HK-2 (cell line): Measurements from ENCODE around the gene NIPSNAP2.
"Not testable (repeated sequence)": the region's sequence is repeated elsewhere in the genome, so short reads cannot be mapped to it uniquely, and the experiment has no call there.

Source experiments
- DNase-seq: peaks from one replicate; pipeline ENCODE4 v3.0.0-alpha.2; 2018; ENCODE audit not compliant: unreplicated experiment

The NIPSNAP2 gene

GRCh38 chr7:55964261-55965099 lies at the start of gene NIPSNAP2:
TSS of gene NIPSNAP2 (plus strand) at chr7:55964585. CDS start at chr7:55964610, 25 bp downstream.
- peak; percentile 88 for DNase-seq

GRCh38 chr7:55917771-55918170 lies 46.6 kb upstream of the NIPSNAP2 start:
- DNase-seq, result no peak

GRCh38 chr7:55928006-55928767 lies 36.2 kb upstream of the NIPSNAP2 start:
- no peak for DNase-seq

- DNase-seq, result no peak
Observed at GRCh38 chr7:55931421-55932151, 32.8 kb upstream of the NIPSNAP2 start.

DNA sequence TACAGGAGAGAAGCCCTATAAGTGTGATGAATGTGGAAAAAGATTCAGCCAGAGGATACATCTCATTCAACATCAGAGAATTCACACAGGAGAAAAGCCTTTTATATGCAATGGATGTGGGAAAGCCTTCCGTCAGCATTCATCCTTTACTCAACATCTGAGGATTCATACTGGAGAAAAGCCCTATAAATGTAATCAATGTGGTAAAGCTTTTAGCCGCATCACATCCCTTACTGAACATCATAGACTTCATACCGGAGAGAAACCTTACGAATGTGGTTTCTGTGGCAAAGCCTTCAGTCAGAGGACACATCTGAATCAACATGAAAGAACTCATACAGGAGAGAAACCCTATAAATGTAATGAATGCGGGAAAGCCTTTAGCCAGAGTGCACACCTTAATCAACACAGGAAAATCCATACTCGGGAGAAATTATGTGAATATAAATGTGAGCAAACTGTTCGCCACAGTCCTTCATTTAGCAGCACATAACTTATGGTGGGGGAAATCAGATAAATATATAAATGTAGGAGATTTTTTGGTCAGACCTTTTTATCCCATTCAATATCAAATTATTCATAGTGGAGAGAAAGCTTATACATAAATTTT lies 24.8 kb upstream of the NIPSNAP2 start:
- no peak for DNase-seq

- no peak for DNase-seq
Observed at GRCh38 chr7:55946545-55946944, 17.8 kb upstream of the NIPSNAP2 start.

GRCh38 chr7:55951637-55952351 lies 12.6 kb upstream of the NIPSNAP2 start, which contains the start of gene MRPS17:
TSS of gene MRPS17 (plus strand) at chr7:55951877. CDS start at chr7:55953196, 1,319 bp downstream.
- DNase-seq, result peak; percentile 91

DNA sequence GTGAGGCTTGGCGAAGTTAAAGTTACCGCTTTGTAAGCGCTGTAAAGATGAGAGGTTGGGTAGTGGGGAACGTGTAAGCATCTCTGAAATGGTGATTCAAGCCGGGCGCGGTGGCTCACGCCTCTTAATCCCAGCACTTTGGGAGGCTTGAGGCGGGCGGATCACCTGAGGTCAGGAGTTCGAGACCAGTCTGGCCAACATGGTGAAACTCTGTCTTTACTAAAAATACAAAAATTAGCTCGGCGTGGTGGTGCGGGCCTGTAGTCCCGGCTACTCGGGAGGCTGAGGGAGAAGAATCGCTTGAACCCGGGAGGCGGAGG lies 12.1 kb upstream of the NIPSNAP2 start:
- DNase-seq, result not testable (repeated sequence)

- DNase-seq, result no peak
Observed at GRCh38 chr7:55953707-55954475, 10.5 kb upstream of the NIPSNAP2 start.

- no peak for DNase-seq
Observed at GRCh38 chr7:55957190-55957589, 7.2 kb upstream of the NIPSNAP2 start.

GRCh38 chr7:55962014-55962413 lies 2.4 kb upstream of the NIPSNAP2 start:
- DNase-seq, result no peak

DNA sequence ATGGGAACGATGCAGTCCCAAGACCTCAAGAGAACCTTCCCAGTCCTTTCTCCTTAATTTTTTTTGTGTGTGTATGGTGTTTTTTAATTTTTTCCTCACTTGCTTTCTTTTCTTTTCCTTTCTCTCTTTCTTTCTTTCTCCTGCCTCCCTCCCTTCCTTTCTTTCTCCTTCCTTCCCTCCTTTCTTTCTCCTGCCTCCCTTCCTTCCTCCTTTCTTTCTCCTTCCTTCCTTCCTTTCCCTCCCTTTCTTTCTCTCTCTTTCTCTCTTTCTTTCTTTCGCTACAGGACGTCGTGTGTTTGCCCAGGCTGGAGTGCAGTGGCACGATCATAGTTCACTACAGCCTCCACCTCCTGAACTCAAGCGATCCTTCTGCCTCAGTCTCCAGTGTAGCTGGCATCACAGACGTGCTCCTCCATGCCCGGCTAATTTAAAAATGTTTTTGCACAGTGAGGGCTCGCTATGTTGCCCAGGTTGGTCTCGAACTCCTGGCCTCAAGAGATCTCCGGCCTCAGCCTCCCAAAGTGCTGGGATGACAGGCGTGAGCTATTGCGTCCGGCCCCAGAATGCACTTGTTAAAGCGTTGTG lies 709 bp upstream of the NIPSNAP2 start:
- DNase-seq, result no peak

DNA sequence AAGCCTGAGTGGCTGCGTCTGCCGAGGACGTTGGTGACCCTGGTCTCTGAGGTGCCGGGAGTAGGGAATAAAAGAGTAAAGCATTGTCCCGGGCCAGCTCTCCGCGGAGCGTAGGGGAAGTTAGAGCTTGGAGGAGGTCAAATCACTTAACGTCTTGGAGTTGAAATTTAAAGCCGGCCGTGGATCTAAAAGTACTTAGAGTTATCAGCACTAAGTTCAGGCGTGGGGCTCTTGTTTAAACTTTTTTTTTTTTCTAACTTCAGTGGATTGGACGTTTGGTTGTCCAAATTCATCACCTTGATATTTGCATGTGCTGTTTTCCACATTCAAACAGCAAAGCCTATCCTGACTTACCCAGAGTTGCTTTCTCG lies 700 bp downstream of the NIPSNAP2 start:
- no peak for DNase-seq

DNA sequence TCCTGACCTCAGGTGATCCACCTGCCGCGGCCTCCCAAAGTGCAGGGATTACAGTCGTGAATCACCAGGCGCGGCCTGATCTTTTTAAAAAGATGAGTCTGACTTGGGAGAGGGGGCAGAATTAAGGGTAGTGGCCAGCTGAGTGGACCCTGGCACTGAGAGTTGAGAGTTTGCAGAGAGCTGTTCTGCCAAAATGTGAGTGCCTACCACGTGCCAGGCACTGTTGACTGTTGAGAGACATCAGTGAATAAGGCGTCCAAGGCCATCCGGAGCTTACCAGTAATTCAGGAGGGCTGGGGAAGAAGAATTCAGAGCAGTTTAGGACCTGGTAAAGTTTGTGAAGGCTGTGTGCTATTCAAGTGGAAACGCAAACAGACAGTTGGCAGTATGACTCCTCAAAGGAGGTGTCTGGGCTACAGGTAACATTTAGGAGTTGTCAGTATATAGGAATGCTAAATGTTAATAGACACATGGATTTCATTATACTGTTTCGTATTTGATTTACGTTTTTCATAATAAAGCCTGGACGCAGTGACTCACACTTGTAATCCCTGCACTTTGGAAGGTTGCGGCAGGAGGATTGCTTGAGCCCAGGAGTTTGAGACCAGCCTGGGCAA lies 1.5 kb downstream of the NIPSNAP2 start:
- no peak for DNase-seq

- DNase-seq, result no peak
Observed at GRCh38 chr7:55966851-55967250, 2.5 kb downstream of the NIPSNAP2 start.

DNA sequence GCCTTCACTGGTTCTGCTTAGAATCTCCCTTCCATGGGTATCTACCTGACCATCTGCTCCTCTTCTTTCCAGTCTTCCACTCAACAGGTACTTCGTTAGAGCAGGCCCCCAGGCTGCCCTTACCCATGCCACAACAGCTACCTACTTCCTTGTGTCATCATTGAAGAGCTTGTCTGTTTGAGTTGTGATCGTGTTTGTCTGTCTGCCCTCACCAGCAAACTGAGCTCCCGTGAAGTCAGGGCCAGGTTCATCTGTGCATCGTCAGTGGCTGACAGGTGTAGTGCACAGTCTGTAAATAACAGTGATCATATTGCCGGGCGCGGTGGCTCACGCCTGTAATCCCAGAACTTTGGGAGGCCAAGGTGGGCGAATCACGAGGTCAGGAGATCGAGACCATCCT lies 5.0 kb downstream of the NIPSNAP2 start:
- no peak for DNase-seq

- DNase-seq, result no peak
Observed at GRCh38 chr7:55970561-55970960, 6.2 kb downstream of the NIPSNAP2 start.

GRCh38 chr7:55970978-55971377 lies 6.6 kb downstream of the NIPSNAP2 start:
- DNase-seq, result no peak

GRCh38 chr7:55973747-55974250 lies 9.4 kb downstream of the NIPSNAP2 start:
- no peak for DNase-seq
